CMK (cell line): ENCODE results near the gene WDR93.

Experiments
- DNase-seq: peaks from one replicate; pipeline ENCODE4 v3.0.0-alpha.2; 2010; ENCODE audit warnings: low read depth

Gene WDR93

DNA sequence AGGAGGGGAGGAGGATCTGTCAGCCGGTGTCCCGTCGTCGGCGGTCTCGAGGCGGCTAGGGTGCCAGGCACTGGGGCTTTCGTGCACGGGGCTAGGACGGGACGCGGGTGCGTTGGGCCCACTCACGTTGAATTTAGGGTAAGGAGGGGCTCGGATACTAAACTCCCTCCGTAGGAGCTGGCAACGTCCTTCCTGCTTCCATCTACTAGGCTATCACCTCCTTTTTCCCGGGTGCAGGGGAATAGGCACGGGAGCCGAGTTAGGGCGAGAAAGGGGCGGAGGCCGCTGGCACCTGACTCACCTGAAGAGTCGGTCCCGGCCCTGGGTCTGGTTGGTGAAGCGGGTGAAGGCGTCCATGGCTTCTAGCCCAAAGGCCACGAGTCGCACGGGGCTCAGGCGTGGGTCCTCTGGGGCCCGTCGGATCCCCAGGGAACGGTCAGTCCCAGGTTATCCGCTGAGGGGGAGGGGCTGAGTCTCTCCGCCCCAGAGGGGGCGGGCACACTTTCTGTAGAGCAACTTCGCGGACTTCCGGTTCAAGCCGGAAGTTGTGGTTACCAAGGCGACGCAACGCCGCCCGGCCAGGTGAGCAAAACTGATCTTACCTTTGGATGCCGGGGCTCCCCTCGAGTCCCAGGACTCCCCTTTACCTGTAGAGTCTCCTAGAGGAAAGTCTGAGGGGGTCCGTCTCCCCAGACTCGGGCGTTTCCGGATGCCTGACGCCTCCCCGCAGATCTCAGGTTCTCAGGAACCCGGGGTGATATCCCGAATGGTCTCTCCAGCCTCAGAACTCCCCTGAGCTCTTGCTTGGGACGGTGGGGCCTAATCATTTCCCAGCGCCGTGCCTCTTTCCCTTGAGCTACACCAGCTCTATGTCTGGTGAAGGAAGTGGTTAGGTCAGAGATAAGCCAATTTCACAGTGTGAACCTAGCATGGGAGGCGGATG is at the start of gene WDR93, which contains the start of gene PEX11A:
WDR93 (plus strand) TSS at position 536 of the 943 bp plus-strand sequence. CDS start 10,936 bp downstream, outside the sequence.
PEX11A (minus strand) TSS at position 479 of the 943 bp plus-strand sequence; CDS start at position 357, 122 bp downstream.
- peak; percentile 77 for DNase-seq

- DNase-seq = no peak
These were observed 49.6 kb upstream of the WDR93 start for GRCh38 chr15:89641053-89641452.

- no peak for DNase-seq
These were observed 48.5 kb upstream of the WDR93 start for GRCh38 chr15:89642106-89642505.

DNA sequence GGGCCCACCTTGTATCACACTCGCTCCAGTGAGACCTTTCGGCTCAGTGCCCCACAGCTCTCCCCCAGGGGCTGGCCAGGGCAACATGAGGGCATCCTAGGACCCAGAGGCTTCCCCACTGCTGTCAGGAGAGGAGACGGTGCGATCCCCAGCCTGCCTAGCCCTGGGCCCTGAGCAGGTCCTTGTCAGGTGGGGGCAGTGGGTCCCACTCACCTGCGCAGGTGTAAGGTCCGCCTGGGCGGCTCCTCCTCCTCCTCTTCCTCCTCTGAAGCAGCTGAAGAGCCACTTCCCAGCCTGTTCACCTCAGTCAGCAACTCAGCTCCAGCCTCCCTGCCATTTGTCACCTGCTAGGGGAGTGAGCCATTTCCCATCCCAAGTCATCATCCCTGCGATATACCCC is 44.9 kb upstream of the WDR93 start:
- no peak for DNase-seq

DNA sequence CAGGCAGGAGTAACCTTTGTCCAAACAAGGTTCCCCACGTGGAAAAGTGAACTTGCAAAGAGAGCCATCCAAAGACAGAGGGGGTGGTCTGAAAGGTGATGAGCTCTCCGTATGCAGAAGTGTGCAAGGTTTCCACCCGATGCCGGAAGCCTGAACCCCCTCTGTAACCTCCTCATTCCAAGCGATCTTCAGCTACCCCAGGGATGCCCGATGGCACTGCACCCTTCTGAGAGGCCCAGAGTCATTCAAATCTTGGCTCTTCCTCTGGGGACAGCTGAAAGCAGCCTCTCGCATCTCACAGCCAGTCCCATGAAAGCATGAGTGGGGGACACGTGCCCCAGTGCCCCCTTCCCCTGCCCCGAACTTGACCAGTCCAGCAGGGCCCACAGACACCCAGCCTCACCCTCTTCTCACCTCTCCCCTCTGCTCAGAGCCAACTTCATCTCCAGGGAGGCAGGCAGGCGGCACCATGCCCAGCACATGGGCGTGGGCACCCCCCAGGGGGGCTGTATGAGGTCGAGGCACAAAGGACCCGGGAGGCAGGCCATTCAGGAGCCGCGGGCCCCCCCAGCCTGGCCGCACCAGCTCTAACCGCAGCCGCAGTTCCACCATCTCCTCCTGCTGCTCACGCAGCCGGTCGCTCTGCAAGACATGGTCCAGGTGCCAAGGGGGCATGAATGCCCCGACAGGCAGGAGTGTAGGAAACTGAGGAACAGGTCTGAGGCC is 44.0 kb upstream of the WDR93 start:
- no peak for DNase-seq

DNA sequence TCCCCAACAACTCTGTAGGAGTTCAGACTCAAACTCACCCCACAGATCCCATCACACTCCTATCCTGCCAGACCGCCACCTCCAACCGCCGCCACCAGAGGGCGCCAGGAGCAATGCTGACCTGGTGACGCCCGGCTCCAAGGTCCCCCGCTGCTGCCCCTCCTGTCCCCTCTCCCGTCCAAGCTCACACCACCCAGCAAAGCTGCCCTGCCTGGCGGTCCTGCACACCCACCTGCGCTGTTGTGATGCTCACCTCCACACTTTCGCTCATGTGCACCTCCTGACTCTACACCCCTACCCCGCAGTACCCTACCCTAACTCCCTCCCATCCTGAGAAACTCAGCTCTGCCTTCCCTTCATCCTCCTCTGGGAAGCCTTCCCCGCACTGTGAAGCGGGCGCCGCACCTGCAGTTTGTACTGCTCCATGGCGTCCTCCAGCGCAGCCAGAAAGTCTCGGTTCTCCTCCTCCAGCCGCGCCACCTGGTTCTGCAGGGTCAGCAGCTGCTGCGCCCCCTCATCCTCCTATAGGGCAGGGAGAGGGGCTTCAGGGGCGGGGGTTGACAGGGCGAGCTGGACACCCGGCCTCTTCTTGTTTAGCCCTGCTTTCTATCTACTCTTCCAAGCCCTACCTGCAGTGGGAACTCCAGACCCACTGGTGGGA is 43.3 kb upstream of the WDR93 start:
- peak; percentile 49 for DNase-seq

GRCh38 chr15:89648106-89649012 is 42.3 kb upstream of the WDR93 start:
- no peak for DNase-seq

- no peak for DNase-seq
These were observed 41.5 kb upstream of the WDR93 start for GRCh38 chr15:89649013-89649625.

GRCh38 chr15:89649716-89650115 is 40.9 kb upstream of the WDR93 start:
- no peak for DNase-seq

- no peak for DNase-seq
These were observed 38.5 kb upstream of the WDR93 start for GRCh38 chr15:89652131-89652530.

DNA sequence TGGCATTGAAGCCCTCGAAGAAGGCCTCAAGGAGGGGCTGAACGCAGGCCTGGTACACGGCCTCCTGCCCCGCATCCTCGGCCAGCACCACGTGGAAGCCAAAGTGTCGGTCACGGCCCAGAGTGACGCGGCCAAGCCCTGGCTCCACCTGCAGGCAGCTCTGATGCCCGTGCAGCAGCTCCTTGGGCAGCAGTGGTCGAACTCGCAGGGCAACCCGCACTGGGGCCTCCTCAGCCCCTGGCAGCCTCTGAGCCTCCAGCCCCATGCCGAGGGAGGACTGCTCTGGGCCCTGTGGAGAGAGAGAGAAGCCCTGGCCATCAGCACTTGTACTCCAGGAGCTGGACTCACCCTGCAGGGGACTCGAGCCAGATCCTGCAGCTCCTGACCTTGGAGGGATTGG is 37.9 kb upstream of the WDR93 start:
- DNase-seq = no peak

DNA sequence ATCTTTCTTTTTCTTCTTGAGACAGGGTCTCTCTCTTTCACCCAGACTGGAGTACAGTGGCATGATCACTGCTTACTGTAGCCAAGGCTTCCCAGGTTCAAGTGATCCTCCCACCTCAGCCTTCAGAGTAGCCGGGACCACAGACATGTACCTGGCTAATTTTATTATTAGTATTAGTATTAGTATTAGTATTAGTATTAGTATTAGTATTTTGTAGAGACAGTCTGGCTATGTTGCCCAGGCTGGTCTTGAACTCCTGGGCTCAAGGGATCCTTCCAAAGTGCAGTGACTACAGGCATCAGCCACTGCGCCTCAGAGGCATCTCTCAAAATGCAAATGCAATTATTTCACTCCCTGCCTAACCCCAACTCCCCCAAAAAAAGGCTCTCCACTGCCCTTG is 37.0 kb upstream of the WDR93 start:
- no peak for DNase-seq

- DNase-seq = no peak
These were observed 36.3 kb upstream of the WDR93 start for GRCh38 chr15:89654301-89654761.

DNA sequence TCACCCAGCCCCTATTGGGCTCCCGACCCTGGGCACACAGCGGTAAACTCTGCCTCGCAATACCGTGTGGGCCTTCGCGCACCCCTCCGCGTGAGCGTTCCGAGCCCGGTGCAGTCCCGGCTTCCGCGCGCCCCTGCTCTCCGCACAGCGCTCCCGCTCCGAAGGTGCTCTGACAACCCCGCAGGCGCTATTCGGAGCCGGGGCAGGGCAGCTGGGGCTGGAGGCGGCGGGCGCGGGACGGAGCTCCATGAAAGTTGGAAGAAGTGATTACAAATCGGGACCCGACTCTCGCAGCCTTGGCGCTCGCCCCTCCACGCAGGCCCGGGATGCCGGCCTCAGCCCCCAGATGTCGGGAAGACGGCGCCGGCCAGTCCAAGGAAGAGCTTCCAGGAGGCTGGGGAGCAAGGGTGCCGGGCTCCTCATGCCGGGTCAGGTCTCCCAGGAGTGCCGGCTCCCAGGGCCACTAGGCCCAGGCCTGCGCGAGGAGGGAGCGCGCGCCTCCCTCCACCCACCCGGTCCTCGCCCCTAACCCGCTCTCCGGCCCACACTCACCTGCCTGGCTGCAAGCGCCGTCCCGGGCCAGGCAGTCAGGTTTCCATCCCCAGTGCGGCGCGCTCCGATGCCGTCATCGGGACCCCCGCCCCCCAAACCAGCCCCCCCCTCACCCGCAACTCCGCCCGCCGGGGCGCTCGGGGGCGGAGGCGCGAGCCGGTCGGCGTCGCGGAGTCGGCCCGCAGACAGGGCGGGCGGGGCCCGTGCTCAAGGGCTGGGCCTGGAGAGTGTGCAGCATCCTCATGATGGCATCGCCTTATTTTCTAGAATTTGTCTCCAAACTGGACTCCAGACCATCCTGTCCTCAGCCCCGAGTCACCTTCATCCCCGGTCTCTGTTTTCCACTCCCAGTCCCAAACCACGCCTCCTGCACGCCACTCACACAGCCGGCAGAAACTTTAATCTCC is 35.5 kb upstream of the WDR93 start, which contains the start of gene KIF7:
KIF7 (minus strand) TSS at position 621 of the 959 bp plus-strand sequence. CDS start 2,537 bp downstream, outside the sequence.
- peak; percentile 41 for DNase-seq

- DNase-seq = no peak
These were observed 34.3 kb upstream of the WDR93 start for GRCh38 chr15:89656116-89656815.

DNA sequence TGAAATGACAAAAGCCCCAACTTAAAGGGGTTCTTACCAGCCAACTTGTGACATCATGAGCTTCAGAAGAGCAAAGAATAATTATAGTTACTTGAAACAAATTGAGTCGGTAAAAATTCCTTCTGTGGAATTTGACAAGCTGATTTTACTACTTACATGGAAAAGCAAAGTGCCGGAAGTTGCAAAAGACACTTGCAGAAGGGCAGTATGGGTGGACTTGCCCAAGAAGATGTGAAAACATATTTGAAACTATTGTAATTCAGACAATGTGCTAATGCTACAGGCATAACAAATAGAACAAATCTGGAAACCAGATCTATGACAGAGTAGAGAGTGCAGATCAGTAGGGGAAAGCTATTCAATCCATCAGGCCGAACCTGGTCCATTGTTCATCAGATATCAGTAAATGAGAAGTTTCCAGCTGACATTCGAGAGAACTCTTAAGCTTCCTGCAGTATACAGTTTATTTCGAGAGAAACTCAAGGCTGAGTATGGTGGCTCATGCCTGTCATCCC is 32.9 kb upstream of the WDR93 start:
- DNase-seq = no peak

DNA sequence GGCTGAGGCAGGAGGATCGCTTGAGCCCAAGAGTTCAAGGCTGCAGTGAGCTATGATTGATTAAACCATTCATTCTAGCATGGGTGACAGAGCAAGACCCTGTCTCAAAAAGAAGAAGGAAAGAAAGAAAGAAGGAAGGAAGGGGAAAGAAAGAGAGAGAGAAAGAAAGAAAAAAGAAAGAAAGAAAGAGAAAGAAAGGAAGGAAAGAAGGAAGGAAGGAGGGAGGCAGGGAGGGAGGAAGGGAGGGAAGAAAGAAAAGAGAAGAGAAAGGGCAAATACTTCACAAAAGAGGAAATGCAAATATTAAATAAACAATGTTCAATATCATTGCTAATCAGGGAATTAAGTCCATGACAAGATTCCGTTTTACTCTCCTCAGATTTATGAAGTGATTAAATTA is 31.3 kb upstream of the WDR93 start:
- no peak for DNase-seq

GRCh38 chr15:89660556-89660955 is 30.1 kb upstream of the WDR93 start:
- DNase-seq = no peak
